ENCODE measurements around the gene ALKBH4. TPM values are rescaled to one million over a fixed set of nuclear protein-coding genes. Genes with fewer than 3 reads are reported as not detected.
"Not testable (repeated sequence)": the region's sequence is repeated elsewhere in the genome, so short reads cannot be mapped to it uniquely, and the experiment has no call there.

ALKBH4 gene
- polyA plus RNA-seq, result 10 to 100 TPM in 1 of 4 donors, 1 to 10 TPM in 3; 6.7 to 10.1 (median 8.9) TPM
- long read RNA-seq, donor 1, transcript ALKBH4-201 (3 exons, 2,105 nt), result major isoform, 8 of 17 reads
- long read RNA-seq, donor 1, partial matches to known transcripts, result 8 of 17 reads
- long read RNA-seq, donor 1, other reads (novel, unspliced or antisense), result 0 of 17 reads
- long read RNA-seq, donor 2, partial matches to known transcripts, result 0 of 3 reads
- long read RNA-seq, donor 2, other reads (novel, unspliced or antisense), result 0 of 3 reads
- long read RNA-seq, donor 3, partial matches to known transcripts, result 0 of 5 reads
- long read RNA-seq, donor 3, other reads (novel, unspliced or antisense), result 0 of 5 reads
- long read RNA-seq, donor 4, result 0 reads
- long read RNA-seq, donor 5, result 0 reads
- long read RNA-seq, donor 6, partial matches to known transcripts, result 0 of 2 reads
- long read RNA-seq, donor 6, other reads (novel, unspliced or antisense), result 0 of 2 reads
- long read RNA-seq, donor 7, transcript ALKBH4-201 (3 exons, 2,105 nt), result major isoform, 6 of 8 reads
- long read RNA-seq, donor 7, partial matches to known transcripts, result 0 of 8 reads
- long read RNA-seq, donor 7, other reads (novel, unspliced or antisense), result 0 of 8 reads
- long read RNA-seq, donor 8, partial matches to known transcripts, result 0 of 1 reads
- long read RNA-seq, donor 8, other reads (novel, unspliced or antisense), result 0 of 1 reads
- long read RNA-seq, donor 9, result 0 reads
- long read RNA-seq, donor 10, transcript ALKBH4-201 (3 exons, 2,105 nt), result major isoform, 5 of 6 reads
- long read RNA-seq, donor 10, partial matches to known transcripts, result 0 of 6 reads
- long read RNA-seq, donor 10, other reads (novel, unspliced or antisense), result 0 of 6 reads

DNA sequence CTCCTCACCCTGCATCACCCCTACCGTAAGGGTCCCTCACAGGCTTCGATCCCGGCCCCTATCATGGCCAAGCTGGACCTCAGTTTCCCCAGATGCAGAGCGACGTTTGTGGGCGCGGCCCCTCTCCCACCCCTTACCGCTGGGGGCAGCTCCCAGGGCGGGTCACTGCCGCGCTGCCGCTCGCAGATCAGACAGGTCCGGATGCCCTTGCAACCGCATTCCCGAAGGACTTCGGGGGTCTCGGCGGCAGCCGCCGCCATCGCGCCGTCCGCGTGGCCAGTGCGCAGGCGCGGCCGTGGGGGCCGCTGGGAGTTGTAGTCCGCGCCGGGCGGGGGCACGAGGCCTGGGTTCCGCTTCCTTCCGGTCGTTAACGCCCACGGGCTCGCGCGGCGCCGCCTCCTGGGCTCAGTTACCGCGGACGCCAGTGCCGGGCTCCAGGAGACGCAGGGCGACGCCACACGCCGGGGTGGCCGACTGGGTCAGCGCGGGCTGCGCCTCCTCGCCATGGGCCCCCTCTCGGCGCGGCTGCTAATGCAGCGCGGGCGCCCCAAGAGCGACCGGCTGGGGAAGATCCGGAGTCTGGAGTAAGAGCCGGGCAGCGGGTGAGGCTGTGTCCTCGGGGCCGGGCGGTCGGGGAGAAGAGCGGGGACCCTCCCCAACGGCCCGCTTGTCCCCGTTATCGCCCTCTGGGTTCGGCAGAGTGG is at the start of gene ALKBH4, which contains the start of gene LRWD1:
Gene ALKBH4, minus strand, starts transcription at position 287 of the 704 bp plus-strand sequence. Its CDS starts 27 bp downstream, at position 260.
Gene LRWD1, plus strand, starts transcription at position 408 of the 704 bp plus-strand sequence. Its CDS starts 97 bp downstream, at position 505.
- WGBS, 3 donors, result 0 to 1% (median 0%) methylated on average over 43 to 81 of the region's 81 CpGs
- FAIRE-seq (no peak), DNase-seq (peak; percentile 90 to 96)

DNA sequence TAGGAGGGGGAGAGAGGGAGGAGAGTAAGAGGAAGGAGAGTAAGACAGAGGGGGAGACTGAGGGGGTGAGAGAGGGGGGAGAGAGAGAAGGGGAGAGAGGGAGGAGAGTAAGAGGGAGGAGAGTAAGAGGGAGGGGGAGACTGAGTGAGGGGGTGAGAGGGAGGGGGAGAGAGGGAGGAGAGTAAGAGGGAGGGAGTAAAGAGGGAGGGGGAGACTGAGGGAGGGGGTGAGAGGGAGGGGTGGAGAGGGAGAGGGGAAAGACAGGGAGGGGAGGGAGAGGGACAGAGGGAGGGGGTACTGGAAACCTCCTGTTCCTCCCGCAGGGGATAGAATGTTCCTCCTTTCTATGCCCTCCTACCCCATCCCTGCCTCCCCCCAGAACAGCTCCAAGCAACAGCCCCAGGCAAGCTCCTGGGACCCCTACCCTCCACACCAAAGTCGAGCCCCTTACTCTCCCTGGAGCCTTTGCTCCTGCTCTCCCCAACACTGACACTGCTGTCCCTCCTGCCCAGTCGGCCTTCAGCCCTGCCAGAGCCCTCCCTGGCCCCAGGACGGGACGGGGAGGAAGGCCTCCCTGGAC is 48.1 kb upstream of the ALKBH4 start:
- 29 to 66% (median 29%) methylated on average over 3 to 5 of the region's 5 CpGs for WGBS, 3 donors
- DNase-seq, result peak; percentile 1 to 53
- H3K27ac ChIP-seq (ENCODE audit: low read depth in 1 of 3, low read length in 2 of 3), result peak overlapping the region in 1 of 3 donors; percentile 65
- not testable (repeated sequence) for FAIRE-seq; H3K9me3 ChIP-seq (ENCODE audit: control insufficient read depth in 2 of 2, insufficient read depth in 1 of 2, low read depth in 1 of 2, low read length in 1 of 2); H3K36me3 ChIP-seq (ENCODE audit: control insufficient read depth in 3 of 3, insufficient read depth in 2 of 3, low read depth in 1 of 3, low read length in 3 of 3); H3K4me3 ChIP-seq (ENCODE audit: low read depth in 1 of 3, low read length in 3 of 3); H3K27me3 ChIP-seq (ENCODE audit: control insufficient read depth in 3 of 3, insufficient read depth in 3 of 3, low read length in 3 of 3); H3K4me1 ChIP-seq (ENCODE audit: control insufficient read depth in 3 of 3, insufficient read depth in 2 of 3, low read depth in 1 of 3, low read length in 2 of 3)

More for the DNA sequence above, at the start of gene ALKBH4, which contains the start of gene LRWD1:
- Histone ChIP-seq H3K27ac (ENCODE audit: low read depth in 1 of 3, low read length in 2 of 3) (peak within 1 kb of the TSS; percentile 24 to 53 (median 38)), H3K9me3 (ENCODE audit: control insufficient read depth in 2 of 2, insufficient read depth in 1 of 2, low read depth in 1 of 2, low read length in 1 of 2) (no peaks in the 10 kb centered on the region), H3K36me3 (ENCODE audit: control insufficient read depth in 3 of 3, insufficient read depth in 2 of 3, low read depth in 1 of 3, low read length in 3 of 3) (peaks cover 0 to 37% (median 0%) of the 10 kb centered on the region in 3 donors), H3K27me3 (ENCODE audit: control insufficient read depth in 3 of 3, insufficient read depth in 3 of 3, low read length in 3 of 3) (no peaks in the 10 kb centered on the region), H3K4me3 (ENCODE audit: low read depth in 1 of 3, low read length in 3 of 3) (peak within 1 kb of the TSS; percentile 65 to 98 (median 73)), H3K4me1 (ENCODE audit: control insufficient read depth in 3 of 3, insufficient read depth in 2 of 3, low read depth in 1 of 3, low read length in 2 of 3) (peaks cover 7 to 11% (median 9%) of the 10 kb centered on the region in 3 donors)

DNA sequence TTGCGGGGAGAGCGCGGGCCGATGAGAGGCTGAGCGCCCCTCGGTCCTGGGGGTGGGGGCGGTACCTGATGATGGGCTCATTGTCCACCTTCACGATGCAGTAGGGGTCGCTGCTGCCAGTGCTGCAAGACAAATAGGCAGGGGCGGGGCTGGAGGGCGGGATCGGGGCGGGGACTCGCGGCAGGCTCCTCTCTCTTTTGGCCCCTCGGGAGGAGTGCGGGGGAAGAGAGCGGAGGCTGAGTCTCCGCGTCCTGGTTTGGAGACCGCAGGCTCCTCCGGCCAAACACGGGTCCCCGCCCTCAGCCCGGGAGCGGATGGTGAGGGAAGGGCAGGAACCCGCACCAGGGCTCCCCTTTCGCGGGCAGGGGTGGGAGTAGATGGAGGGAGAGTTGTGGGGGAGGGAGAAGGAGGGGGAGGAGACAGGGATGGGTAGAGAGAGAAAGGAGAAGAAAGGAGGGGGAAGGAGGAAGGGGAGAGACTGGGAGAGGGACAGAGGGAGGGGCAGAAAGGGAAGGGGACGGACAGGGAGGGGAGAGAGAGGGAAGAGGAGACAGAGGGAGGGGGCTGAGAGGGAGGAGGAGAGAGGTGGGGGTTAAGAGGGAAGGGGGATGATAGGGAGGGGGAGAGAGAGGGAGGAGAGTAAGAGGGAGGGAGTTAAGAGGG is 47.3 kb upstream of the ALKBH4 start:
- DNase-seq; H3K4me1 ChIP-seq (ENCODE audit: control insufficient read depth in 3 of 3, insufficient read depth in 2 of 3, low read depth in 1 of 3, low read length in 2 of 3); FAIRE-seq; H3K9me3 ChIP-seq (ENCODE audit: control insufficient read depth in 2 of 2, insufficient read depth in 1 of 2, low read depth in 1 of 2, low read length in 1 of 2); H3K36me3 ChIP-seq (ENCODE audit: control insufficient read depth in 3 of 3, insufficient read depth in 2 of 3, low read depth in 1 of 3, low read length in 3 of 3); H3K4me3 ChIP-seq (ENCODE audit: low read depth in 1 of 3, low read length in 3 of 3); H3K27me3 ChIP-seq (ENCODE audit: control insufficient read depth in 3 of 3, insufficient read depth in 3 of 3, low read length in 3 of 3); H3K27ac ChIP-seq (ENCODE audit: low read depth in 1 of 3, low read length in 2 of 3): not testable (repeated sequence)
- no CpG with 5 or more reads among the region's 30 CpGs for WGBS, 3 donors

- not testable (repeated sequence) for H3K9me3 ChIP-seq (ENCODE audit: control insufficient read depth in 2 of 2, insufficient read depth in 1 of 2, low read depth in 1 of 2, low read length in 1 of 2); DNase-seq; FAIRE-seq; H3K27me3 ChIP-seq (ENCODE audit: control insufficient read depth in 3 of 3, insufficient read depth in 3 of 3, low read length in 3 of 3); H3K4me1 ChIP-seq (ENCODE audit: control insufficient read depth in 3 of 3, insufficient read depth in 2 of 3, low read depth in 1 of 3, low read length in 2 of 3); H3K27ac ChIP-seq (ENCODE audit: low read depth in 1 of 3, low read length in 2 of 3); H3K4me3 ChIP-seq (ENCODE audit: low read depth in 1 of 3, low read length in 3 of 3); H3K36me3 ChIP-seq (ENCODE audit: control insufficient read depth in 3 of 3, insufficient read depth in 2 of 3, low read depth in 1 of 3, low read length in 3 of 3)
- 65 to 78% (median 74%) methylated on average over 4 to 5 of the region's 8 CpGs for WGBS, 3 donors
Observed at GRCh38 chr7:102510575-102510974, 45.9 kb upstream of the ALKBH4 start.

DNA sequence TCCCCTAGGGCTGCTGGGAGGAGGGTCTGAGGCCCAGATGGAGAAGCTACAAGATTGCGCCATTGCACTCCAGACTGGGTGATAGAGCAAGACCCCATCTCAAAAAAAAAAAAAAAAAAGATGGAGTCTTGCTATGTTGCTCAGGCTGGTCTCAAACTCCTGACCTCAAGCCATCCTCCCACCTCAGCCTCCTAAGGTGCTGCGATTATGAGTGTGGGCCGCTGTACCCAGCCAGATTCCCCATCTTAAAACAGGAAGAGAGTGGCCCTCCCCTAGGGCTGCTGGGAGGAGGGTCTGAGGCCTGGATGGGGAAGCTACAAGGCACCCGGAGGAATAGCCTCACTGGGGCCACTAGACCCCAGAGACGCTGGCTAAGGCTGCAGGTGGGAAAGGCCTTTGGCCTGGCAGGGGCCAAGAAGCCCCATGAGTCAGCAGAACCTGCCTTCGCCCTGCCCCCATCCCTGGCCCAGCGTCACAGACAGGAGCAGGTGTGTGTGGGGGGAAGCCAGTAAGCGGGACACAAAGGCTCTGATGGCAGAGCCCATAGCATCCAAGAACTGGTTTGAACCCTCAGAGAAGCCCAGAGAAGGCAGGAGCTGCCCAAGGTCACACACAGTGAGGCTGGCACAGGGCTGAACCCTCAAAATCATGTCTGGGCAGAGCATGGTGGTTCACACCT is 42.9 kb upstream of the ALKBH4 start:
- DNase-seq; FAIRE-seq; H3K27me3 ChIP-seq (ENCODE audit: control insufficient read depth in 3 of 3, insufficient read depth in 3 of 3, low read length in 3 of 3); H3K9me3 ChIP-seq (ENCODE audit: control insufficient read depth in 2 of 2, insufficient read depth in 1 of 2, low read depth in 1 of 2, low read length in 1 of 2); H3K36me3 ChIP-seq (ENCODE audit: control insufficient read depth in 3 of 3, insufficient read depth in 2 of 3, low read depth in 1 of 3, low read length in 3 of 3); H3K4me3 ChIP-seq (ENCODE audit: low read depth in 1 of 3, low read length in 3 of 3); H3K4me1 ChIP-seq (ENCODE audit: control insufficient read depth in 3 of 3, insufficient read depth in 2 of 3, low read depth in 1 of 3, low read length in 2 of 3); H3K27ac ChIP-seq (ENCODE audit: low read depth in 1 of 3, low read length in 2 of 3): not testable (repeated sequence)
- 84 to 100% (median 88%) methylated on average over 2 of the region's 8 CpGs for WGBS, 3 donors

DNA sequence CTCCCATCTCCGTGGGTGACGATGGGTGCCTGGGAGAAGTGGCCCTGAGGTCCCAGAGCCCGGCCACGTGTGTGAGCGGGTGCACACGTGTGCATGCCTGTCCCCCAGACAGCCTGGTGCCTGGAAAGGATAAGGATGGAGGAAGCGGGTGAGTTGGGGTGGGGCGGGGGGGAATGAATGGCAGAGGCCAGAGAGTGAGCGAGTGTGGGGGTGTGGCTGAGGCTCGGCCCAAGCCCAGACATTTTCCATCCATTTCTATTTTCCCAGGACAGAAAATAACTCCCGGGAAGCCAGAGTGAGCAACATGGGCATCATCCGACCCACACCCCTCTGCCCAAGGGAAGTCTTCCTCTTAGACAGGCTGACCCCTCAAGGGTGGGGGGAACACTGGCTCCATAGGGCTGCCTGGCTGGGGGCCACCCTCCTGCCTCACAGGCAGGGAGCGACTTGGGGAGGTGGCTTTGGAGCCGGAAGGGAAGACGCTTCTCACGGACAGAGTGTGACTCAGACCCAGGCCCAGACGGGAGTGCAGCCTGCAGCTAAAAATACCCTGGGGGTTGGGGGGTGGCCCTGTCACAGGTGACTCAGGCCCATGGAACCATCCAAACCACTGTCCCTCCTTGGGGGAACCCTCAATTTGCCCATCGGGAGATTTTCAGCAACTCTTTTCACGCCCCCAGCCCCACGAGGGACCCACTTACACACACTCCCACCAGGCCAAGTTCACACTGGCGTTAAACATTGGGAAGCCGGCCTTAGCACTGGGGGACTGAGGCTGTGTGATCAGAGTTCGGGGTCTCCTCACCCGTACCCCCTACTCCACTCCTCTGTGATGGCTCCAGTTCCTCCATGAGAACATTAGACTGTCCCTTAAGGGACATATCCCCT is 40.9 kb upstream of the ALKBH4 start:
- not testable (repeated sequence) for H3K9me3 ChIP-seq (ENCODE audit: control insufficient read depth in 2 of 2, insufficient read depth in 1 of 2, low read depth in 1 of 2, low read length in 1 of 2); H3K4me3 ChIP-seq (ENCODE audit: low read depth in 1 of 3, low read length in 3 of 3); H3K36me3 ChIP-seq (ENCODE audit: control insufficient read depth in 3 of 3, insufficient read depth in 2 of 3, low read depth in 1 of 3, low read length in 3 of 3); FAIRE-seq; H3K27me3 ChIP-seq (ENCODE audit: control insufficient read depth in 3 of 3, insufficient read depth in 3 of 3, low read length in 3 of 3); H3K4me1 ChIP-seq (ENCODE audit: control insufficient read depth in 3 of 3, insufficient read depth in 2 of 3, low read depth in 1 of 3, low read length in 2 of 3); DNase-seq; H3K27ac ChIP-seq (ENCODE audit: low read depth in 1 of 3, low read length in 2 of 3)
- 78 to 83% (median 82%) methylated on average over 4 to 5 of the region's 24 CpGs for whole genome bisulfite sequencing, 3 donors

- H3K4me3 ChIP-seq (ENCODE audit: low read depth in 1 of 3, low read length in 3 of 3); FAIRE-seq; H3K27me3 ChIP-seq (ENCODE audit: control insufficient read depth in 3 of 3, insufficient read depth in 3 of 3, low read length in 3 of 3); H3K9me3 ChIP-seq (ENCODE audit: control insufficient read depth in 2 of 2, insufficient read depth in 1 of 2, low read depth in 1 of 2, low read length in 1 of 2); H3K27ac ChIP-seq (ENCODE audit: low read depth in 1 of 3, low read length in 2 of 3); DNase-seq; H3K4me1 ChIP-seq (ENCODE audit: control insufficient read depth in 3 of 3, insufficient read depth in 2 of 3, low read depth in 1 of 3, low read length in 2 of 3); H3K36me3 ChIP-seq (ENCODE audit: control insufficient read depth in 3 of 3, insufficient read depth in 2 of 3, low read depth in 1 of 3, low read length in 3 of 3): not testable (repeated sequence)
- no CpG with 5 or more reads among the region's 12 CpGs for WGBS, 3 donors
Observed at GRCh38 chr7:102503141-102503540, 38.5 kb upstream of the ALKBH4 start.
